ENCODE data around the gene ATP11A.
A peak's percentile ranks its signal among the peaks of the same experiment; 100 is the strongest.

ATP11A gene

GRCh38 chr13:112897956-112898620 is 208.2 kb downstream of the ATP11A start:
- TF ChIP-seq ZNF184 (tag by site-specific recombination; IDR thresholded peaks at IDR 0.05) (no peak), EGR2 (tag by site-specific recombination; IDR thresholded peaks at IDR 0.05; ENCODE audit: low read depth) (peak; percentile 94), ZNF202 (tag by site-specific recombination; IDR thresholded peaks at IDR 0.05; ENCODE audit: borderline replicate concordance) (no peak), ZFHX2 (tag by site-specific recombination; conservative IDR thresholded peaks at IDR 0.05) (peak; percentile 90)
- H3K4me1 ChIP-seq (ENCODE audit: control insufficient read depth, insufficient read depth, low read length) = peaks cover 2% of the 10 kb centered on the region; the same call in 1 of the 2 replicates
- peaks cover 0 to under 1% of the 10 kb centered on the region in 2 experiments; a peak in 1 of 3 replicates for H3K36me3 ChIP-seq (ENCODE audit: control insufficient read depth in 2 of 2, insufficient read depth in 1 of 2, low read length in 2 of 2)
- no peak overlapping the region for H3K4me3 ChIP-seq (ENCODE audit: low read depth, low read length)
- no peaks in the 10 kb centered on the region for H3K9me3 ChIP-seq (ENCODE audit: control insufficient read depth, insufficient read depth, low read depth, low read length)
- ChIA-PET POLR2A (no interaction called here), CTCF (interaction anchor here (0.6 to 1.2 kb wide), 2 partner anchors 16 to 44 kb away, joined by 3 to 4 read pairs; no protein-coding TSS in a partner anchor)
- H3K27ac ChIP-seq (ENCODE audit: extremely low read depth, low read depth, low read length) = no peak overlapping the region

- no peak for TF ChIP-seq PRDM2 (tag by site-specific recombination; IDR thresholded peaks at IDR 0.05; ENCODE audit: borderline replicate concordance)
- TF ChIP-seq, protein P1, sequence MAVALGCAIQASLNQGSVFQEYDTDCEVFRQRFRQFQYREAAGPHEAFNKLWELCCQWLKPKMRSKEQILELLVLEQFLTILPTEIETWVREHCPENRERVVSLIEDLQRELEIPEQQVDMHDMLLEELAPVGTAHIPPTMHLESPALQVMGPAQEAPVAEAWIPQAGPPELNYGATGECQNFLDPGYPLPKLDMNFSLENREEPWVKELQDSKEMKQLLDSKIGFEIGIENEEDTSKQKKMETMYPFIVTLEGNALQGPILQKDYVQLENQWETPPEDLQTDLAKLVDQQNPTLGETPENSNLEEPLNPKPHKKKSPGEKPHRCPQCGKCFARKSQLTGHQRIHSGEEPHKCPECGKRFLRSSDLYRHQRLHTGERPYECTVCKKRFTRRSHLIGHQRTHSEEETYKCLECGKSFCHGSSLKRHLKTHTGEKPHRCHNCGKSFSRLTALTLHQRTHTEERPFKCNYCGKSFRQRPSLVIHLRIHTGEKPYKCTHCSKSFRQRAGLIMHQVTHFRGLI (tag by site-specific recombination; IDR thresholded peaks at IDR 0.05) = no peak
- TF ChIP-seq ZNF157 (tag by site-specific recombination; IDR thresholded peaks at IDR 0.05) = no peak
- no peak for TF ChIP-seq ZNF174 (tag by site-specific recombination; IDR thresholded peaks at IDR 0.05)
- peak; percentile 39; the same call in 1 of the 2 replicates for TF ChIP-seq ZNF600 (tag by site-specific recombination; IDR thresholded peaks at IDR 0.05)
- 0 out of 2 replicates have a peak, but pooled peaks have one; percentile 29 for TF ChIP-seq ZFHX2 (tag by site-specific recombination; conservative IDR thresholded peaks at IDR 0.05)
- TF ChIP-seq, protein P2, sequence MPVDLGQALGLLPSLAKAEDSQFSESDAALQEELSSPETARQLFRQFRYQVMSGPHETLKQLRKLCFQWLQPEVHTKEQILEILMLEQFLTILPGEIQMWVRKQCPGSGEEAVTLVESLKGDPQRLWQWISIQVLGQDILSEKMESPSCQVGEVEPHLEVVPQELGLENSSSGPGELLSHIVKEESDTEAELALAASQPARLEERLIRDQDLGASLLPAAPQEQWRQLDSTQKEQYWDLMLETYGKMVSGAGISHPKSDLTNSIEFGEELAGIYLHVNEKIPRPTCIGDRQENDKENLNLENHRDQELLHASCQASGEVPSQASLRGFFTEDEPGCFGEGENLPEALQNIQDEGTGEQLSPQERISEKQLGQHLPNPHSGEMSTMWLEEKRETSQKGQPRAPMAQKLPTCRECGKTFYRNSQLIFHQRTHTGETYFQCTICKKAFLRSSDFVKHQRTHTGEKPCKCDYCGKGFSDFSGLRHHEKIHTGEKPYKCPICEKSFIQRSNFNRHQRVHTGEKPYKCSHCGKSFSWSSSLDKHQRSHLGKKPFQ (tag by site-specific recombination; IDR thresholded peaks at IDR 0.05) = no peak
- no peak for TF ChIP-seq ZNF10 (tag by site-specific recombination; IDR thresholded peaks at IDR 0.05)
- no peak for TF ChIP-seq ZNF707 (tag by site-specific recombination; IDR thresholded peaks at IDR 0.05)
- no peak for TF ChIP-seq ZNF544 (tag by site-specific recombination; IDR thresholded peaks at IDR 0.05)
- no peak for TF ChIP-seq ZNF211 (tag by site-specific recombination; IDR thresholded peaks at IDR 0.05; ENCODE audit: low read depth)
- no peak for TF ChIP-seq ZXDB (tag by site-specific recombination; IDR thresholded peaks at IDR 0.05)
- TF ChIP-seq ZNF341 (tag by site-specific recombination; IDR thresholded peaks at IDR 0.05; ENCODE audit: low read depth) = no peak
- TF ChIP-seq SETDB1 (IDR thresholded peaks at IDR 0.05; ENCODE audit: insufficient read length, low read length) = no peak
- TF ChIP-seq PRDM1 (tag by site-specific recombination; IDR thresholded peaks at IDR 0.05) = no peak
- TF ChIP-seq, protein P3, sequence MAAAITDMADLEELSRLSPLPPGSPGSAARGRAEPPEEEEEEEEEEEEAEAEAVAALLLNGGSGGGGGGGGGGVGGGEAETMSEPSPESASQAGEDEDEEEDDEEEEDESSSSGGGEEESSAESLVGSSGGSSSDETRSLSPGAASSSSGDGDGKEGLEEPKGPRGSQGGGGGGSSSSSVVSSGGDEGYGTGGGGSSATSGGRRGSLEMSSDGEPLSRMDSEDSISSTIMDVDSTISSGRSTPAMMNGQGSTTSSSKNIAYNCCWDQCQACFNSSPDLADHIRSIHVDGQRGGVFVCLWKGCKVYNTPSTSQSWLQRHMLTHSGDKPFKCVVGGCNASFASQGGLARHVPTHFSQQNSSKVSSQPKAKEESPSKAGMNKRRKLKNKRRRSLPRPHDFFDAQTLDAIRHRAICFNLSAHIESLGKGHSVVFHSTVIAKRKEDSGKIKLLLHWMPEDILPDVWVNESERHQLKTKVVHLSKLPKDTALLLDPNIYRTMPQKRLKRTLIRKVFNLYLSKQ (tag by site-specific recombination; IDR thresholded peaks at IDR 0.05; ENCODE audit: borderline replicate concordance) = no peak
- Histone ChIP-seq H3K9me3 (ENCODE audit: control insufficient read depth, insufficient read depth, low read depth, low read length) (no peaks in the 10 kb centered on the region), H3K4me1 (ENCODE audit: control insufficient read depth, insufficient read depth, low read length) (peaks cover 2% of the 10 kb centered on the region; the same call in 1 of the 2 replicates), H3K36me3 (ENCODE audit: control insufficient read depth in 2 of 2, insufficient read depth in 1 of 2, low read length in 2 of 2) (peaks cover 0 to 8% of the 10 kb centered on the region in 2 experiments; a peak in 1 of 3 replicates), H3K4me3 (ENCODE audit: low read depth, low read length) (no peak overlapping the region), H3K27ac (ENCODE audit: extremely low read depth, low read depth, low read length) (no peak overlapping the region)
- ChIA-PET CTCF (no interaction called here), POLR2A (no interaction called here)
Measured at GRCh38 chr13:112898621-112899280, 208.9 kb downstream of the ATP11A start.

All from HEK293 (cell line).